K562 (cell line): ENCODE measurements around the gene CUL4B. TPM values are rescaled to one million over a fixed set of nuclear protein-coding genes. Genes with fewer than 3 reads are reported as not detected.

Source experiments
- ATAC-seq: fragments of 200-7000 bp; cut with Tn5 transposase; 3 replicates; pipeline ENCODE4 v1.9.1; 2020; ENCODE audit warnings: moderate library complexity
- BruUV-seq: library from RNA; stranded (reverse); fragments of 400-500 nt; replicated peaks from 2 replicates; lab custom pipeline; 2021; lab: Mats Ljungman, UMichigan
- CTCF ChIA-PET: fragments of 300-600 bp; formaldehyde crosslinking; extraction: SDS; loops from one replicate; lab custom pipeline; 2021; ENCODE audit warnings: low intra/inter-chr PET ratio; lab: Yijun Ruan, JAX
- POLR2A ChIA-PET: fragments of 300-600, 350-650 bp; sonication (Branson Sonifier 250); formaldehyde crosslinking; extraction: SDS; loops from one replicate; lab custom pipeline; 2021; ENCODE audit warnings: antibody characterized with exemption, inconsistent platforms; lab: Yijun Ruan, JAX
- DNase-seq, 4 experiments: peaks; one replicate each; pipeline versions ENCODE4 v3.0.0 to v3.0.0-alpha.2; 2011 to 2018; ENCODE audit warnings: low spot score in 3 of 4, mixed read lengths in 3 of 4; ENCODE audit errors: extremely low read depth in 1 of 4
- FAIRE-seq: peaks from 2 replicates; lab custom pipeline; 2011; peaks lifted over from hg19 to GRCh38; lab: Jason Lieb, UNC
- H2AFZ ChIP-seq: 2 replicates; pipeline ENCODE4 v1.6.0; 2011; ENCODE audit warnings: low read depth, low read length, control low read depth, inconsistent platforms
- H3K27ac ChIP-seq: fragments of 200-600 bp; 3 replicates; pipeline ENCODE4 v1.8.0; 2011; ENCODE audit warnings: low read depth, mild to moderate bottlenecking, control low read depth, inconsistent platforms, low read length, moderate library complexity, mixed read lengths; ENCODE audit errors: extremely low read depth
- H3K27me3 ChIP-seq, 2 experiments: fragments of 300-600 bp in 1 of 2; 2 replicates in 1 of 2; 3 replicates in 1 of 2; pipeline versions ENCODE4 v1.6.0 to v1.8.0; 2011; ENCODE audit warnings: inconsistent platforms in 2 of 2, low read length in 2 of 2, mild to moderate bottlenecking in 1 of 2, mixed read lengths in 1 of 2, moderate library complexity in 1 of 2; ENCODE audit not compliant: control insufficient read depth in 2 of 2, insufficient read depth in 2 of 2
- H3K36me3 ChIP-seq: fragments of 300-600 bp; 3 replicates; pipeline ENCODE4 v1.8.0; 2011; ENCODE audit warnings: mild to moderate bottlenecking, low read length, inconsistent platforms; ENCODE audit not compliant: control insufficient read depth, insufficient read depth
- H3K4me1 ChIP-seq, 2 experiments: fragments of 200-600 bp in 1 of 2; replicated peaks in 1 of 2; 2 replicates in 1 of 2; 3 replicates in 1 of 2; pipeline versions ENCODE4 v1.5.1 to v1.8.0; 2011; ENCODE audit warnings: inconsistent platforms in 2 of 2, low read length in 2 of 2, mild to moderate bottlenecking in 1 of 2, mixed read lengths in 1 of 2, moderate library complexity in 1 of 2; ENCODE audit not compliant: control insufficient read depth in 2 of 2, insufficient read depth in 2 of 2
- H3K4me2 ChIP-seq: 2 replicates; pipeline ENCODE4 v1.6.1; 2011; ENCODE audit warnings: low read length, control low read depth, inconsistent platforms, mixed read lengths; ENCODE audit not compliant: insufficient read depth
- H3K4me3 ChIP-seq: fragments of 200-600 bp; sonication (generic), shearing (Covaris generic); 2 replicates; pipeline ENCODE4 v1.5.1; 2016; ENCODE audit warnings: control low read depth, inconsistent platforms
- H3K79me2 ChIP-seq: fragments of 200-600 bp; 3 replicates; pipeline ENCODE4 v1.8.0; 2011; ENCODE audit warnings: low read length, inconsistent platforms; ENCODE audit not compliant: control insufficient read depth, insufficient read depth
- H3K9ac ChIP-seq, 2 experiments: 2 replicates each; pipeline versions ENCODE4 v1.6.0 to v1.6.1; 2011; ENCODE audit warnings: low read depth in 2 of 2, low read length in 2 of 2, control low read depth in 1 of 2, inconsistent platforms in 1 of 2, mild to moderate bottlenecking in 1 of 2, mixed read lengths in 1 of 2; ENCODE audit not compliant: insufficient read depth in 1 of 2
- H3K9me1 ChIP-seq: one replicate; pipeline ENCODE4 v1.6.0; 2011; ENCODE audit warnings: inconsistent platforms, mild to moderate bottlenecking, low read length, moderate library complexity; ENCODE audit not compliant: control insufficient read depth, insufficient read depth
- H3K9me3 ChIP-seq: replicated peaks from 2 replicates; pipeline ENCODE4 v1.5.1; 2011; ENCODE audit warnings: low read depth, low read length, inconsistent platforms; ENCODE audit not compliant: control insufficient read depth, insufficient read depth
- H4K20me1 ChIP-seq: replicated peaks from 2 replicates; pipeline ENCODE4 v1.6.1; 2011; ENCODE audit warnings: low read length, inconsistent platforms, mixed read lengths; ENCODE audit not compliant: control insufficient read depth, insufficient read depth
- ATF7 ChIP-seq: fragments of 450-650 bp; IDR thresholded peaks from 2 replicates; pipeline ENCODE4 v1.7.1; 2014; ENCODE audit warnings: mild to moderate bottlenecking, moderate library complexity
- CBX3 ChIP-seq, 2 experiments: IDR thresholded peaks; 1 replicate in 1 of 2; 2 replicates in 1 of 2; pipeline ENCODE4 v1.6.1; 2012; ENCODE audit warnings: inconsistent platforms in 2 of 2, low read length in 2 of 2, borderline replicate concordance in 1 of 2, control low read depth in 1 of 2
- L3MBTL2 ChIP-seq: fragments of 450-650 bp; IDR thresholded peaks from 2 replicates; pipeline ENCODE4 v1.6.1; 2016; ENCODE audit warnings: mild to moderate bottlenecking, moderate library complexity
- PHB2 ChIP-seq: fragments of 450-650 bp; IDR thresholded peaks from 2 replicates; pipeline ENCODE4 v1.6.1; 2017; ENCODE audit warnings: low read depth
- RFX5 ChIP-seq: IDR thresholded peaks from 2 replicates; pipeline ENCODE4 v1.6.1; 2011; ENCODE audit warnings: low read depth, mild to moderate bottlenecking, improper control_type of control experiment, low read length
- TCF3 ChIP-seq: sonication (generic); formaldehyde crosslinking; IDR thresholded peaks from 2 replicates; pipeline ENCODE4 v1.4.0; 2020; ENCODE audit warnings: mild to moderate bottlenecking, missing genetic modification reagents
- TEAD1 ChIP-seq, 2 experiments: fragments of 450-650 bp in 1 of 2; sonication (generic) in 1 of 2; formaldehyde crosslinking; IDR thresholded peaks; 2 replicates each; pipeline versions ENCODE4 v1.4.0 to v1.8.0; 2020 to 2022; ENCODE audit warnings: mild to moderate bottlenecking in 2 of 2, missing genetic modification reagents in 1 of 2
- TRIM28 ChIP-seq: fragments of 450-650 bp; IDR thresholded peaks from 2 replicates; pipeline ENCODE4 v1.6.1; 2017
- ZNF124 ChIP-seq: sonication (generic); formaldehyde crosslinking; IDR thresholded peaks from 2 replicates; pipeline ENCODE4 v1.8.1; 2022; ENCODE audit warnings: missing genetic modification reagents
- WGBS: fragments of 100-300 bp; shearing (Covaris generic); methylation state at CpG from one replicate; pipeline ENCODE4 v1.1.6; 2016; ENCODE audit warnings: low coverage, mixed read lengths; ENCODE audit not compliant: insufficient coverage; ENCODE audit errors: missing lambda C conversion rate; 5-methylcytosine and 5-hydroxymethylcytosine counted together
- in situ Hi-C: fragments of 300-500 bp; cut with MboI; formaldehyde crosslinking; loops from 4 replicates; pipeline ENCODE4 v1.15.0; 2018; ENCODE audit warnings: inconsistent platforms, mixed read lengths
- intact Hi-C: fragments of 100-400 bp; cut with micrococcal nuclease; formaldehyde crosslinking; loops from 2 replicates; pipeline ENCODE4 v1.14.2; 2022
- polyA plus RNA-seq, 8 experiments: library from polyadenylated mRNA; depleted of rRNA in 4 of 8; stranded (reverse) in 5 of 8; unstranded in 3 of 8; fragments of >200 nt; fragmentation: Nextera tagmentation in 2 of 8; fragmentation: Illumina TruSeq in 1 of 8; extraction: Ambion mirVana in 2 of 8; extraction: Trizol in 1 of 8; gene quantifications; 2 replicates each; pipeline versions ENCODE4 v1.2.1 to v1.2.3, GENCODE V29; 2011 to 2014; ENCODE audit warnings: inconsistent platforms in 1 of 8, missing spikeins in 1 of 8
- total RNA-seq, 7 experiments: library from RNA; depleted of rRNA in 6 of 7; stranded (reverse); fragments of >200 nt in 6 of 7; fragmentation: Illumina TruSeq in 2 of 7; extraction: Trizol in 2 of 7; gene quantifications; 2 replicates each; pipeline versions ENCODE4 v1.2.1 to v1.2.3, GENCODE V29; 2011 to 2021; ENCODE audit warnings: low replicate concordance in 1 of 7
- TF ChIP-seq, protein P1 (sequence below): fragments of 250-450 bp; sonication (Bioruptor Pico); IDR thresholded peaks from 2 replicates; pipeline ENCODE4 v1.9.0; 2021; ENCODE audit warnings: mild to moderate bottlenecking, inconsistent platforms
- TF ChIP-seq, protein P2 (sequence below): sonication (generic); formaldehyde crosslinking; IDR thresholded peaks from 2 replicates; pipeline ENCODE4 v1.8.0; 2022; ENCODE audit warnings: missing genetic modification reagents, mild to moderate bottlenecking, moderate library complexity, borderline replicate concordance
- TF ChIP-seq, protein P3 (sequence below), 2 experiments: fragments of 450-650 bp; conservative IDR thresholded peaks; 2 replicates each; pipeline ENCODE4 v1.6.1; 2017; ENCODE audit warnings: mild to moderate bottlenecking in 2 of 2, moderate library complexity in 2 of 2
- TF ChIP-seq, protein P4 (sequence below), 2 experiments: fragments of 450-650 bp in 1 of 2; sonication (generic) in 1 of 2; formaldehyde crosslinking in 1 of 2; IDR thresholded peaks in 1 of 2; conservative IDR thresholded peaks in 1 of 2; 2 replicates each; pipeline versions ENCODE4 v1.6.1 to v1.8.1; 2016 to 2023; ENCODE audit warnings: mild to moderate bottlenecking in 2 of 2, moderate library complexity in 2 of 2, inconsistent platforms in 1 of 2, missing genetic modification reagents in 1 of 2

CUL4B gene
- total and polyA plus RNA-seq, 9 of the 15 experiments (the other 6 are each of a cell fraction or from before 2014, with no cell fraction given) = 15.0 to 41.7 (median 37.5) TPM

DNA sequence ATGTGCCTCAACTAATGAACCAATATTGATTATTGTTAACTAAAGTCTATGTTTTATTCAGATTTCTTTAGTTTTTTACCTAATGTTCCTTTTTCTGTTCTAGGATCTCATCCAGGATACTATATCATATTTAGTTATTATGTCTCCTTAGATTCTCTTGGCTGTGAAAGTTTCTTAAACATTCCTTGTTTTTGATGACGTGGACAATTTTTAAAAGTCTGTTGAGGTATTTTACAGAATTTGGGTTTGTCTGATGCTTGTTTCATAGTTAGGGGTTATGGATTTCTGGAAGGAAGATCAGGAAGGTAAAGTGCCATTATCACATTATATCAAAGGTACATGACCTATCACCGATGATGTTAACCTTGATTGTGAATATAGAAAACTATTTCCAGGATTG is 24.9 kb upstream of the CUL4B start (continued):
- TF ChIP-seq, protein P1, sequence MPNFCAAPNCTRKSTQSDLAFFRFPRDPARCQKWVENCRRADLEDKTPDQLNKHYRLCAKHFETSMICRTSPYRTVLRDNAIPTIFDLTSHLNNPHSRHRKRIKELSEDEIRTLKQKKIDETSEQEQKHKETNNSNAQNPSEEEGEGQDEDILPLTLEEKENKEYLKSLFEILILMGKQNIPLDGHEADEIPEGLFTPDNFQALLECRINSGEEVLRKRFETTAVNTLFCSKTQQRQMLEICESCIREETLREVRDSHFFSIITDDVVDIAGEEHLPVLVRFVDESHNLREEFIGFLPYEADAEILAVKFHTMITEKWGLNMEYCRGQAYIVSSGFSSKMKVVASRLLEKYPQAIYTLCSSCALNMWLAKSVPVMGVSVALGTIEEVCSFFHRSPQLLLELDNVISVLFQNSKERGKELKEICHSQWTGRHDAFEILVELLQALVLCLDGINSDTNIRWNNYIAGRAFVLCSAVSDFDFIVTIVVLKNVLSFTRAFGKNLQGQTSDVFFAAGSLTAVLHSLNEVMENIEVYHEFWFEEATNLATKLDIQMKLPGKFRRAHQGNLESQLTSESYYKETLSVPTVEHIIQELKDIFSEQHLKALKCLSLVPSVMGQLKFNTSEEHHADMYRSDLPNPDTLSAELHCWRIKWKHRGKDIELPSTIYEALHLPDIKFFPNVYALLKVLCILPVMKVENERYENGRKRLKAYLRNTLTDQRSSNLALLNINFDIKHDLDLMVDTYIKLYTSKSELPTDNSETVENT (CRISPR knock-in tag) = no peak
- no peak for TF ChIP-seq RFX5

DNA sequence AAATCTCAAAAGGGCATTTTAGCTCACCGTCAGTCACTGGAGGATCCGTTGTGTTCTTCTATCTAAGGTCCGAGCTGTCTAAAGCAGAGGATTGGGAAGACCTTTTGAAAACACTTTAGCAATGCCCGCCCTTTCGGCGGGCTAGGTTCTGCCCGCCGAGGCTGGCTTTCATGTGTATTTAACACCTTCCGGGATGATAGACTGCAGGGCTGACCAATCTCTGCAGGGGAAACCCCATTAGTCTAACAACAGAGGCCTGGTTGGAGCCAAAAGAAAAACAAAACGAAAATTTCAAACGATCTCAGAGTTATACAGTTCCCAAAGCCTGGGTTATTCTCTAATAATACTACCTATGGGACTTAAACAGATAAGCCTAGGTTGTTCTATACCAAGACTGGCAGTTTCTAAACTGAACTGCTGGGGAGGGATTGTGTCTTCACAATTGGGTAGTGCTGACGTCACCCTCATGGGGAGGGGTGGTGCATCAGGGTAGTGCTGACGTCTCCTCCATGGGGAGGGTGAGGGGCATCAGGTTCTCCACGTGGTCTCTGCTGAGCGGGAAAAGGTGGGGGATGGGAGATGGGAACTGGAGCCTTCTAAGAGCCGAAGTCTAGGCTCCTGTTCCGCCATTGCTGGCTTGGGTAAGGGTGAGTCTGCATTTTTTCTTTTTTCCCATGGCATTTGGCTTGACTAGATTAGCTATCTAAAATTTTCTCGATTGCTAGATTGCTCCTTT is 14.8 kb upstream of the CUL4B start:
- CTCF ChIA-PET = no interaction called here
- peak; percentile 73 for ATAC-seq
- peak; percentile 86 for TF ChIP-seq L3MBTL2
- TF ChIP-seq, protein P2, sequence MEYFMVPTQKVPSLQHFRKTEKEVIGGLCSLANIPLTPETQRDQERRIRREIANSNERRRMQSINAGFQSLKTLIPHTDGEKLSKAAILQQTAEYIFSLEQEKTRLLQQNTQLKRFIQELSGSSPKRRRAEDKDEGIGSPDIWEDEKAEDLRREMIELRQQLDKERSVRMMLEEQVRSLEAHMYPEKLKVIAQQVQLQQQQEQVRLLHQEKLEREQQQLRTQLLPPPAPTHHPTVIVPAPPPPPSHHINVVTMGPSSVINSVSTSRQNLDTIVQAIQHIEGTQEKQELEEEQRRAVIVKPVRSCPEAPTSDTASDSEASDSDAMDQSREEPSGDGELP (CRISPR knock-in tag) = peak; percentile 32; the same call in 1 of the 2 replicates
- TF ChIP-seq TRIM28 = no peak
- no peak for TF ChIP-seq ZNF124 (CRISPR knock-in tag)
- TF ChIP-seq, protein P3, sequence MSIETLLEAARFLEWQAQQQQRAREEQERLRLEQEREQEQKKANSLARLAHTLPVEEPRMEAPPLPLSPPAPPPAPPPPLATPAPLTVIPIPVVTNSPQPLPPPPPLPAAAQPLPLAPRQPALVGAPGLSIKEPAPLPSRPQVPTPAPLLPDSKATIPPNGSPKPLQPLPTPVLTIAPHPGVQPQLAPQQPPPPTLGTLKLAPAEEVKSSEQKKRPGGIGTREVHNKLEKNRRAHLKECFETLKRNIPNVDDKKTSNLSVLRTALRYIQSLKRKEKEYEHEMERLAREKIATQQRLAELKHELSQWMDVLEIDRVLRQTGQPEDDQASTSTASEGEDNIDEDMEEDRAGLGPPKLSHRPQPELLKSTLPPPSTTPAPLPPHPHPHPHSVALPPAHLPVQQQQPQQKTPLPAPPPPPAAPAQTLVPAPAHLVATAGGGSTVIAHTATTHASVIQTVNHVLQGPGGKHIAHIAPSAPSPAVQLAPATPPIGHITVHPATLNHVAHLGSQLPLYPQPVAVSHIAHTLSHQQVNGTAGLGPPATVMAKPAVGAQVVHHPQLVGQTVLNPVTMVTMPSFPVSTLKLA (conservative IDR thresholded peaks at IDR 0.05) = peak in 1 of 2 experiments; percentile 38; a peak in 1 of 4 replicates
- TF ChIP-seq TEAD1 (CRISPR knock-in tag; IDR thresholded peaks at IDR 0.05) = no peak
- no peak for TF ChIP-seq PHB2
- peak; percentile 73; the same call in 1 of the 2 replicates for TF ChIP-seq ATF7
- peak in 1 of 2 experiments; percentile 28; a peak in 1 of 3 replicates for TF ChIP-seq CBX3 (IDR thresholded peaks at IDR 0.05; ENCODE audit: borderline replicate concordance in 1 of 2, low read length in 2 of 2)
- TF ChIP-seq TCF3 (CRISPR knock-in tag) = no peak
- TF ChIP-seq, protein P4, sequence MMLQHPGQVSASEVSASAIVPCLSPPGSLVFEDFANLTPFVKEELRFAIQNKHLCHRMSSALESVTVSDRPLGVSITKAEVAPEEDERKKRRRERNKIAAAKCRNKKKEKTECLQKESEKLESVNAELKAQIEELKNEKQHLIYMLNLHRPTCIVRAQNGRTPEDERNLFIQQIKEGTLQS (IDR thresholded peaks at IDR 0.05) = peak; percentile 87
- TF ChIP-seq, protein P4 (CRISPR knock-in tag; conservative IDR thresholded peaks at IDR 0.05) = no peak

More for the DNA sequence above, 14.8 kb upstream of the CUL4B start:
- 49% methylated on average over 17 of the region's 18 CpGs for WGBS
- FAIRE-seq = no peak
- Histone ChIP-seq H3K79me2 (no peaks in the 10 kb centered on the region), H3K36me3 (no peaks in the 10 kb centered on the region), H3K4me3 (no peak overlapping the region), H3K4me2 (no peak overlapping the region), H3K27me3 (no peaks in the 10 kb centered on the region), H3K4me1 (peaks cover 0 to 2% of the 10 kb centered on the region in 2 experiments; a peak in 1 of 5 replicates), H4K20me1 (no peaks in the 10 kb centered on the region), H3K27ac (peak overlapping the region; percentile 30; the same call in 2 of the 3 replicates), H3K9ac (no peak overlapping the region), H3K9me1 (no peaks in the 10 kb centered on the region), H2AFZ (peak overlapping the region; percentile 78), H3K9me3 (no peaks in the 10 kb centered on the region)
- peak; percentile 16 to 44 (median 23) for DNase-seq
- POLR2A ChIA-PET = interaction anchor here (1.2 kb wide), 1 partner anchor 8 kb away, joined by 4 read pairs; no protein-coding TSS in a partner anchor
- no TSS peak for BruUV-seq
- intact Hi-C loops = no loop called here
- in situ Hi-C loops = no loop called here
